ENCODE results near the gene KANSL2. TPM values are rescaled to one million over a fixed set of nuclear protein-coding genes. Genes with fewer than 3 reads are reported as not detected.
A peak's percentile ranks its signal among the peaks of the same experiment; 100 is the strongest.
"Not testable (repeated sequence)": the region's sequence is repeated elsewhere in the genome, so short reads cannot be mapped to it uniquely, and the experiment has no call there.

Gene KANSL2
- total RNA-seq, 1 donor from 2014 or later, result 66.5 TPM

DNA sequence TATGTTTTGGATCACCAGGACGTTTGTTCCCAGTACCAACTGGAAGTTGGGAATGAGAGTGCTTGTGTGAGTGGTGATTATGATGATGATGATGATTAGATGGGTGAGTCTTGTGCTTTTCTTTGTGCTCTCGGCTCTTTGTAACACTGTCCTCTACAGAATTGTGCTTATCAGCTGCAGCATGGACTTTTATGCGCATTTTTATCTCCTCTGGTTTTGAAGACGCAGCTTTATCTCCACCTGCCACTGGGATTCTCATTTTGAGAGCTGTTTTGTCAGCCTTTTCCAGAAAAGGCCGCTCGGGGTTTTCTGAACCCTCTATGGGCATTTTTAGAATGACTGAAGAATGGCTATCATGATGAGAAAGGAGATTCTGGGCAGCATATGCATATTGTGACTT lies 11.5 kb upstream of the KANSL2 start:
- no peak for DNase-seq
- Mint-ChIP-seq H3K36me3 (ENCODE audit: low read depth) (peaks cover 68% of the 10 kb centered on the region), H3K4me1 (peaks cover 6% of the 10 kb centered on the region), H3K4me3 (no peak overlapping the region), H3K27me3 (no peaks in the 10 kb centered on the region), H3K9me3 (no peaks in the 10 kb centered on the region), H3K27ac (no peak overlapping the region)
- intact Hi-C loops (cut with micrococcal nuclease), result no loop called here

DNA sequence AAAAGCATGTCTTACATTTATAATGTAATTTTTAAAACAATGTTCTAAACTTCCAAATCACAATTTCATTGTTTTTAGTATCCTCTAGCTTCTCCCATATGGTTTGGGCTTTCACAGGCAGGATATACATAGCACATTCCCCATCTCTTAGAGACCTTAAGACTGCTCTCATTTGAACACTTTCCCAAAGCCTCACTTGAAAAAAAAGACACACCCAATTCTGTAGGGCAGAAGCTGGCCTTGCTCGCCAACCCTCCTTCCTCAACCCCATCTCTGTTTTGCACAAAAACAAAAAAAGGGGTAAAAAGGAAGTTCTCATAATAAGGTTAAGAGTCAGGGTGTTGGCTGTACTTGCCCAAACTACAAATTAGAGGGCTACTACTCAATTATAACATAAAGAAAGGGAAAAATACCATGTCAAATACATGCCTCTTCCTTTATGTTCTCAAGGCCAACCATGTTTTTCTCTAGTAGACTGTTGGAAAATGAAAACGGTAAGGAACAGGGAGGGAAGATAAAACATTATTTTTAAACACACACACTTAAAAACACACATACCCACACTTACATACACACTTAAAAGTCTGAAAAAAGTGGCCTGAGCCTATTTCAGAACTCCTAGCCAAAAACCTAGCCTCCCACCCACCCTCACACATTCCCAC lies 9.9 kb upstream of the KANSL2 start:
- H3K9me3 Mint-ChIP-seq, result no peaks in the 10 kb centered on the region
- H3K27me3 Mint-ChIP-seq, result no peaks in the 10 kb centered on the region
- DNase-seq, result no peak
- H3K36me3 Mint-ChIP-seq (ENCODE audit: low read depth), result peaks cover 65% of the 10 kb centered on the region
- intact Hi-C loops (cut with micrococcal nuclease), result no loop called here
- no peak overlapping the region for H3K4me3 Mint-ChIP-seq
- H3K4me1 Mint-ChIP-seq, result peaks cover 8% of the 10 kb centered on the region
- no peak overlapping the region for H3K27ac Mint-ChIP-seq

DNA sequence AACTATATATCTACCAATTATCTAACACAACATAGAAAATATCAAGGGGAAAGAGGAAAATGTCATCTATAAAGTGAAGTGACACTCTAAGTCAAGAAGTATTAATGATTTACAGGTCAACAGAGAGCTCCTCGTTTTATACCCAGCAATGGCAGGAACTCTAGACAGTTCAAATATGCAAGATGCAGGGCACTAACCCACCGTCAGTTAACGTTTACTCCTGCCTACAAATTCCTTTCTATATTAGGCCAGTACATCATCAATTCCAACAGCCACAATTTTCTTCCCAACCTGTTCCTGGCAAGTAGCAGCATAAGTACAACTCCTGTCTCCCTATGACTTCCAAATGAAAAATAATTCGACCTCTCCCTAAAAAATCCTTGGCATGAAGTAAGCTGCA lies 9.0 kb upstream of the KANSL2 start:
- intact Hi-C loops (cut with micrococcal nuclease), result no loop called here

DNA sequence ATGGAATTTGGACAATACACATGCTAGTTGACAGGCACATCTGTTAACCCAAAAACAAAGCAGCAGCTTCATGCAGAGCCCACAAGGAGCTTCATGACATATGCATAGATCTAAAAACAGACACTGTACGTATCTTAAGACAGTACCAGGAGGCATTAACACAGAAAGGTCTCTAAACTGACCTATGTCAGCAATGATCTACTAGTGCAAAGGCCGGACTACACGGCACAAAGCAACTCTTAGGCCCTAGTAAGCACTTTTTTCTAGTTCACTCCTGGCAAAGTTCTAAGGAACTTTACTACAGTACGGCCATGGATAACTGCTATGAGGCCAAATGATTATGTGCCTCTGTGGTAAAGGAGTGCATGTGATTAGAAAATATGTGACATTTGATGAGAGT lies 8.4 kb upstream of the KANSL2 start:
- Mint-ChIP-seq H3K36me3 (ENCODE audit: low read depth) (peaks cover 56% of the 10 kb centered on the region), H3K4me3 (no peak overlapping the region), H3K4me1 (peaks cover 8% of the 10 kb centered on the region), H3K9me3 (no peaks in the 10 kb centered on the region), H3K27me3 (no peaks in the 10 kb centered on the region), H3K27ac (no peak overlapping the region)
- no peak for DNase-seq
- intact Hi-C loops (cut with micrococcal nuclease), result no loop called here

More for the DNA sequence above, 9.0 kb upstream of the KANSL2 start:
- Mint-ChIP-seq H3K27ac (no peak overlapping the region), H3K36me3 (ENCODE audit: low read depth) (peaks cover 60% of the 10 kb centered on the region), H3K4me3 (no peak overlapping the region), H3K4me1 (peaks cover 8% of the 10 kb centered on the region), H3K27me3 (no peaks in the 10 kb centered on the region), H3K9me3 (no peaks in the 10 kb centered on the region)
- no peak for DNase-seq

DNA sequence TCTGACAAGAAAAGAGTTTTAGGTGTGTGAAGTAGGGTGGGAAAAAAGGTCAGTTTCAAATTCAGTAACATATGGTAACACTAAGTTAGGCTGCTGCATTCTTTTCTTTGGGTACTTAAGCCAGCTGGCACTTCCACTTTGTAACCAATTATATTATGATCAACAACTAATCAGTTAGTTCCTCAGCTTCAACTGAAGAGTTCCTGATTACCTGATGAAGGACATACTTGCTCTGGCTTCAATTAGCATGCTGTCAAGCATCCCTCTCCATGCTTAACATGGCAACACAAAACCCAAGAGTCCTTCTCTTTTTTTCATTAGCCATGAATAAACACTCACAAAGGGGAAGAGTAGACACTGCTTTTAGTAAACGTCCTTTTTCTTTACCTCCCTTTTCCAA lies 6.8 kb upstream of the KANSL2 start:
- Mint-ChIP-seq H3K27me3 (no peaks in the 10 kb centered on the region), H3K9me3 (no peaks in the 10 kb centered on the region), H3K36me3 (ENCODE audit: low read depth) (peaks cover 49% of the 10 kb centered on the region), H3K4me1 (peaks cover 8% of the 10 kb centered on the region), H3K27ac (no peak overlapping the region), H3K4me3 (no peak overlapping the region)
- intact Hi-C loops (cut with micrococcal nuclease), result no loop called here
- DNase-seq, result no peak

DNA sequence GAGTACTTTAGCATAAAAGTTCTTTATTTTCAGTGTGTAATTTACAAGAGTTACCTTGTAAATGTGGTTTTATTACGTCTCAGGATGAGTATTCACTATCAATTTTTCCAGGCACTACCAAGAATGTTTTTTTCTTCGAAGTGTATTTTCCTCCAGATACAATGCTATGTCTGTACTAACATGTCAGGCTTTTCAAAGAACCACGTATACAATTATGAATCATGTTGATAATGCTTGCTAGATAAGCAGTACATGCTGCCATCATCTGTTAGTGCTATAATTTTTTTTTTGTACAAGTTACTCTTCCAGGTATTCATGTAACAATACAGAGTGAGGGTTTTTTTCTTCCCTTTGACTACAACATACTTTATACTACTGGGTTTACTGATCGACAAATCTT lies 5.6 kb upstream of the KANSL2 start:
- Mint-ChIP-seq H3K9me3 (no peaks in the 10 kb centered on the region), H3K36me3 (ENCODE audit: low read depth) (peaks cover 38% of the 10 kb centered on the region), H3K27me3 (no peaks in the 10 kb centered on the region), H3K4me3 (no peak overlapping the region), H3K27ac (no peak overlapping the region), H3K4me1 (peaks cover 10% of the 10 kb centered on the region)
- DNase-seq, result no peak
- intact Hi-C loops (cut with micrococcal nuclease), result no loop called here

DNA sequence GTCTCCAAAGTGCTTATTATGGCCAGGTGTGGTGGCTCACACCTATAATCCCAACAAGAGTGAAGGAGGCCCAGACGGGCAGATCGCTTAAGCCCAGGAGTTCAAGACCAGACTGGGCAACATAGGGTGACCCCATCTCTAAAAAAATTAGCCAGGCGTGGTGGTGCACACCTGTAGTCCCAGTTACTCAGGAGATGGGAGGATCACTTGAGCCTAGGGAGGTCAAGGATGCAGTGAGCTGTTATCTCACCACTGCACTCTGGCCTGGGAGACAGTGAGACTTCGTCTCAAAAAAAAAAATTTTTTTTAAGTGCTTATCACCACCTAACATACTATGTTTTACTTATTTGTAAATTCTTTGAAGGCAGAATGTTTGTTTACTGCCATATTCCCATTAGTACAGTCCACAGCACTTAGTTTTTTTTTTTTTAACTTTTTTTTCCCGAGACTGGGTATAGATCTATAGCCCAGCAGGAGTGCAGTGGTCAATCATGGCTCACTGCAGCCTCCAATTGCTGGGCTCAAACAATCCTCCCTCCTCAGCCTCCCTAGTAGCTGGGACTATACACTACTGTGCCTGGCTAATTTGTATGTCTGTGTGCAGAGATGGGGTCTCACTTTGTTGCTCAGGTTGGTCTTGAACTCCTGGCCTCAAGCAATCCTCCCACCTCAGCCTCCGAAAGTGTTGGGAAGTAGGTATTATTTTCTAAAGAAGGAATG lies 4.7 kb upstream of the KANSL2 start:
- peaks cover 8% of the 10 kb centered on the region for H3K4me1 Mint-ChIP-seq

DNA sequence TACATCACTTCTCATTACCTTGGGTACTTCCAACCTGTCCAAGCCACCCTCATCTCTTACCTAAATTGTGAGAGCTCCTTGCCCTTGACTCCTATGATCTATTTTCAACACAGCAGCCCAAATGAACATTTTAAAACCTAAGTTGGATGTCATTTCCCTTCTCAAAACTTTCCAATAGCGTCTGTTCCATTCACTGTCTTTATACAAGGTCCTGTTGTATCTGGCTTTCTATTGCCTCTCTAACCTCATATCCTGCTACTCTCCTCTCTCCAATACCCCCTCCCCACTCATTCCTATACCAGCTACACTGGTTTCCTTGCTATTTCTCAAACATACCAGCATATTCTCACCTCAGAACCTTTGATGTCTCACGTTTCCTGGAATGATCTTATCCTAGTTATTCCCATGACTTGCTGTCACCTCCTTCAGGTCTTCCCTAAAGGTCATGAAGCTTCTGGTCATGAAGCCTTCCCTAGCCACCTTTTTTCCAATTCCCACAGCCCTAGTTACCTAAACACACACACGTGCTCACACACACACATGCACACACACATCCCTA lies 4.1 kb upstream of the KANSL2 start:
- Mint-ChIP-seq H3K27me3 (no peaks in the 10 kb centered on the region), H3K4me1 (peaks cover 10% of the 10 kb centered on the region), H3K9me3 (no peaks in the 10 kb centered on the region), H3K36me3 (ENCODE audit: low read depth) (peaks cover 33% of the 10 kb centered on the region), H3K4me3 (no peak overlapping the region), H3K27ac (no peak overlapping the region)
- no peak for DNase-seq
- intact Hi-C loops (cut with micrococcal nuclease), result no loop called here

More for the DNA sequence above, 4.7 kb upstream of the KANSL2 start:
- DNase-seq, result no peak
- Mint-ChIP-seq H3K4me3 (no peak overlapping the region), H3K36me3 (ENCODE audit: low read depth) (peaks cover 31% of the 10 kb centered on the region), H3K27me3 (no peaks in the 10 kb centered on the region), H3K27ac (no peak overlapping the region), H3K9me3 (no peaks in the 10 kb centered on the region)
- intact Hi-C loops (cut with micrococcal nuclease), result no loop called here

DNA sequence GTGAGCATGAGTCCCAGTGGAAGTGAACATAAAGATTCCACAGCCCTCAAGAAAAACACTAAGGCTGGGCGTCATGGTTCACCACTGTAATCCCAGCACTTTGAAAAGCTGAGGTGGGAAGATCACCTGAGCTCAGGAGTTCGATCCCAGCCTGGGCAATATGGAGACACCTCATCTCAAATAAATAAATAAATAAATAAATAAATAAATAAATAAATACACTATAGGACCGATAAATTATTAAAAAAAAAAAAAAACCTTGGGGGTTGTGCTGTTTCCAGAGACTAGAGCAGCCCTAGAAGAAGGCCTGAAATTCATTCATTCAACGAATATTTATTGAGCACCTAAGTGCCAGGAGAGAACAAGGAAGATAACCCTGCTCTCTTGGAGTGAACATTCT lies 1.5 kb upstream of the KANSL2 start:
- no peak for DNase-seq
- H3K4me3 Mint-ChIP-seq, result no peak overlapping the region
- intact Hi-C loops (cut with micrococcal nuclease), result loop anchor here (2.0 kb wide), 1 partner anchor 67 kb away; no protein-coding TSS in a partner anchor
- no peak overlapping the region for H3K27ac Mint-ChIP-seq
- no peaks in the 10 kb centered on the region for H3K9me3 Mint-ChIP-seq
- H3K27me3 Mint-ChIP-seq, result no peaks in the 10 kb centered on the region
- peaks cover 26% of the 10 kb centered on the region for H3K4me1 Mint-ChIP-seq
- peaks cover 38% of the 10 kb centered on the region for H3K36me3 Mint-ChIP-seq (ENCODE audit: low read depth)

DNA sequence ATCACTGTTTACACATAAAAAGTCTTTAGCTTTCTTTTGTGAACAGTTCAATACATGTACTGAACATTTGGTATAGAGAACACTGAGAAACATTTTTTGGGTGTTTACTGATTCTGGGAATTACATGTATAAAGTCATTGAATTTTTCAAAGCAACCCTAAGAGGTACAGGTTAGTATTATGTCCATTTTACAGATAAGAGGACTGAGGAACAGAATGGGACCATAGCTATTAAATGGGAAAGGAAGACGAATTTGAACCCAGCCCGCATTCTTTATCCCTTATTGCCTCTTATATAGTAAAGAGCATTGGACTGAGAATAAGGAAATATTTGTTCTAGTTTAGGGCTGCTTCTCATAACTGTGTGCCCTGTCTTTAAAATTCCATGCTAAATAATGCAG lies 889 bp upstream of the KANSL2 start:
- no peaks in the 10 kb centered on the region for H3K9me3 Mint-ChIP-seq
- H3K4me1 Mint-ChIP-seq, result peaks cover 28% of the 10 kb centered on the region
- intact Hi-C loops (cut with micrococcal nuclease), result loop anchor here (1.0 to 2.0 kb wide), 2 partner anchors 33 to 68 kb away; partner anchors contain the start of gene CCNT1
- no peak overlapping the region for H3K27ac Mint-ChIP-seq
- peak overlapping the region; percentile 98 for H3K4me3 Mint-ChIP-seq
- DNase-seq, result no peak
- H3K27me3 Mint-ChIP-seq, result no peaks in the 10 kb centered on the region
- H3K36me3 Mint-ChIP-seq (ENCODE audit: low read depth), result peaks cover 41% of the 10 kb centered on the region

DNA sequence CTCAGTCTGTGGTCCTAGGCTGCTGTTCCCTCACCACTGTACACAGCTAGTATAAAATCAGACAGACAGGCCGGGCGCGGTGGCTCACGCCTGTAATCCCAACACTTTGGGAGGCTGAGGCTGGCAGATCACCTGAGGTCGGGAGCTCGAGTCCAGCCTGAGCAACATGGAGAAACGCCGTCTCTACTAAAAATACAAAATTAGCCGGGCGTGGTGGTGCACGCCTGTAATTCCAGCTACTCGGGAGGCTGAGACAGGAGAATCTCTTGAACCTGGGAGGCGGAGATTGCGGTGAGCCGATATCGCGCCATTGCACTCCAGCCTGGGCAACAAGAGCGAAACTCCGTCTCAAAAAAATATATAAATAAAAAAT lies 481 bp upstream of the KANSL2 start:
- intact Hi-C loops (cut with micrococcal nuclease), result loop anchor here (1.0 to 2.0 kb wide), 2 partner anchors 34 to 68 kb away; partner anchors contain the start of gene CCNT1
- Mint-ChIP-seq H3K27ac (peak overlapping the region; percentile 94), H3K4me1 (peaks cover 31% of the 10 kb centered on the region)

DNA sequence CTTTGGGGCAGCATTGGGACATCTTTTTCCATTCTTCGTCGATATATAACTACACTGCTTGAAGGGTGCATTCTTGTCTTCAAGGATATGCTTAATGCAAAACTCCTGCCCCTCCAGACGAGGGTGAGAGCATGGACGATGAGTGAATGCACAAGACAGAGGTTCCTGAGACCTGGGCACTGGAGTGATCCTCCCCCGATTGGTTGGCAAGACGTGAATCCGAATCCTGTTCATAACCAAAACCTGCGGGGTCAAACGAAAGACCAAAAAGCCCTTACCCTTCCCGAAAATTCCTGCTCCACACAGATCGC lies 684 bp downstream of the KANSL2 start:
- Mint-ChIP-seq H3K27me3 (no peaks in the 10 kb centered on the region), H3K4me1 (peaks cover 35% of the 10 kb centered on the region), H3K27ac (peak overlapping the region; percentile 94), H3K36me3 (ENCODE audit: low read depth) (peaks cover 49% of the 10 kb centered on the region), H3K4me3 (peak overlapping the region; percentile 98), H3K9me3 (no peaks in the 10 kb centered on the region)
- no peak for DNase-seq
- intact Hi-C loops (cut with micrococcal nuclease), result loop anchor here (1.0 kb wide), 1 partner anchor 796 kb away; no protein-coding TSS in a partner anchor

More for the DNA sequence above, 481 bp upstream of the KANSL2 start:
- not testable (repeated sequence) for DNase-seq, H3K9me3 Mint-ChIP-seq, H3K27me3 Mint-ChIP-seq
- peaks cover 43% of the 10 kb centered on the region for H3K36me3 Mint-ChIP-seq (ENCODE audit: low read depth)
- peak overlapping the region; percentile 98 for H3K4me3 Mint-ChIP-seq

DNA sequence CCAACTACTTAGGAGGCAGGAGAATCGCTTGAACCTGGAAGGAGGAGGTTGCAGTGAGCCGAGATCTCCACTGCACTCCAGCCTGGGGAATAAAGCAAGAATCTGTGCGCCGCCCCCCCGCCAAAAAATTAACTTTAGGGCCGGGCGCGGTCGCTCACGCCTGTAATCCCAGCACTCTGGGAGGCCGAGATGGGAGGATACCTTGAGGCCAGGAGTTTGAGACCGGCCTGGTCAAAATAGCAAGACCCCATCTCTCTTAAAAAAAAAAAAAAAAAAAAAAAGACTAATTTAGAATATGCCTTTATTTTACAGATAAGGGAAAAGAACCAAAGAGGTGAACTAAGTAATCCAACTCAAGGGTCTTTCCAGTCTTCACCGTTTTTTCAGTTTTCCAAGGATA lies 1.2 kb downstream of the KANSL2 start:
- H3K4me1 Mint-ChIP-seq, result peaks cover 38% of the 10 kb centered on the region
- intact Hi-C loops (cut with micrococcal nuclease), result loop anchor here (1.0 kb wide), 1 partner anchor 796 kb away; no protein-coding TSS in a partner anchor
- peak overlapping the region; percentile 98 for H3K4me3 Mint-ChIP-seq
- H3K27ac Mint-ChIP-seq, result peak overlapping the region; percentile 94
- peaks cover 53% of the 10 kb centered on the region for H3K36me3 Mint-ChIP-seq (ENCODE audit: low read depth)
- no peaks in the 10 kb centered on the region for H3K27me3 Mint-ChIP-seq
- no peak for DNase-seq
- no peaks in the 10 kb centered on the region for H3K9me3 Mint-ChIP-seq

DNA sequence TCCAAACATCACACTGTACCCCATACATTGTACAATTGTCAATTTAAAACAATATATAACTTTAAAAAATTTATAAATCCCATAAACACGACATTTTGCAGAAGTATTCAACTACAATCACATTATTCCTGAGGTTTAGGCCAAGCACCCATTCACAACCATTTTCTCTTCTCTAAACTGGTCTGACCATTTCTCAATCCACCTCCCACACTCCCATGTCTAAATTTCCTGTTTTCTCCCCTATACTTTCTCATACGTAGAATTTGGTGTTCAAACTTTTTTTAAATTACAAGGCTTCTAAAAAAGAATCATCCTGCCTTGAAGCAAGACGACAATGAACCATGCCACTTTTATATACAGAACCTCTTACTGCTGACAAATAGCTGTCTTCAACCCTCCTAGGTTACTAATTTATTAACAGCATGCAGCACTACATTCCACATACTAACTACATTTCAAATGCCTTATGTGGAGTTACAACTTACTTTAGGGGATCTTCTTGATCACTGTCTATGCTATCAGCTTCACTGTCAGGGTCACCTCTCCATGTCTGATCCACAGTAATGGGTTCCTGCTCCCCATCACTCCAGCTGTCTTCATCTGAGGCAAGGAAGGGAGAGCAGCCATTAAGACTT lies 3.4 kb downstream of the KANSL2 start:
- Mint-ChIP-seq H3K4me1 (peaks cover 38% of the 10 kb centered on the region), H3K27me3 (no peaks in the 10 kb centered on the region), H3K9me3 (no peaks in the 10 kb centered on the region), H3K36me3 (ENCODE audit: low read depth) (peaks cover 58% of the 10 kb centered on the region), H3K27ac (peak overlapping the region; percentile 96), H3K4me3 (peak overlapping the region; percentile 98)
- intact Hi-C loops (cut with micrococcal nuclease), result no loop called here
- no peak for DNase-seq

All from activated CD4-positive, alpha-beta T cell treated with anti-CD3 and anti-CD28 coated beads, Interleukin-2, amount 10 ng/mL, durations not matched to agents 24 days and 14 days (primary cell).